Stimulated activated CD4-positive, alpha-beta T cell treated with anti-CD3 and anti-CD28 coated beads, TNF-alpha, amount 100 ng/mL, for 48 hours (primary cell): ENCODE data around the gene CGB7.
"Not testable (repeated sequence)": the region's sequence is repeated elsewhere in the genome, so short reads cannot be mapped to it uniquely, and the experiment has no call there.

Experiments used
- DNase-seq, 3 donors: peaks; one replicate each; pipeline ENCODE4 v3.0.0-alpha.2; 2020; ENCODE audit warnings: low read depth in 3 of 3

Gene CGB7

GRCh38 chr19:49057636-49058234, at the start of gene CGB7:
Gene CGB7, minus strand, starts transcription at chr19:49057749. Its CDS starts 2,374 bp downstream, at chr19:49055375.
- DNase-seq: peak in 2 of 3 donors; percentile 33 to 36

DNA sequence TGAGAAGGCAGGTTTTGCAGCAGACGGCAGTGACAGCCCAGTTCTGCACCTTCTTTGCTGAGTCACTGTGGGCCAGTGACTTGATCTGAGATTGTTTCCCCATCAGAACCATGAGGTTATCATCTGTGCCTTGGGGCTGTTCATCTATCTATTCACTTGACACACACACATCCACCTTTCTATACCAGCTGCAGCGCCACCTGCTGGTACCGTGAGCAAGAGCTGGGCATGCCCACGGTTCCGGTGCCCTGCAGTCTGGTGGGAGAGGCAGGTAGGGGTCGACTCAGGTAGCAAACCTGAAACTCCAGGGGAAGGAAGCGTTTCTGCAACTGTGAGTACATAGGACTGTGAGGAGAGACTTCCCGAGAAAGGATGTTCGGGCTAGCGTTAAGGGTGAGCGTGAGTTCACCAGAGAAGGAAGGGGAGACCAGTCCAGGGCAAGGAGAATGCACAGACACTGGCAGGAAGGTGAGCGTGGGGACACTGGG, 49.1 kb upstream of the CGB7 start:
- peak; percentile 35 to 59 (median 43) for DNase-seq

- DNase-seq: no peak
Observed at GRCh38 chr19:49104229-49104864, 46.8 kb upstream of the CGB7 start.

GRCh38 chr19:49103331-49104085, 46.0 kb upstream of the CGB7 start:
- DNase-seq: no peak

DNA sequence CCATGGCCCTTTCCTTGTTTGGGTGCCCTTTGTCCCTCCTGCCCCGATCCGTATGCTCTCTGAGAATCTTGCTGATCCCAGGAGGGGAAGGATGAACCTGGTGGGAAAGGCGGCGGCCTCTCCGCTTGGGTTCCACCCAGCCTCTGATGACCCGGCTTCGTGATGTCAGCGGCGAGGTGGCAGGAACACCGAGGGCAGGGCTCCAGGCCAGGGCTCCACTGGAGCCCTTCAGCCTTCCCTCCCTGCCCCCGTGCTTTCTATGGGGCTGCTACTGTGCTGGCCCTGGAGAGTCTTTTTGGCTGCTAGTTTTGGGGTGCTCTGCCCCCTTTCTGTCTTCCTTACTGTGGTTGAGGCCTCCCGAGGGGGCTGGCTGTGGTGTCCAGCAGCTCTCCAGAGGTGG, 44.8 kb upstream of the CGB7 start:
- no peak for DNase-seq

GRCh38 chr19:49101160-49101559, 43.6 kb upstream of the CGB7 start:
- no peak for DNase-seq

DNA sequence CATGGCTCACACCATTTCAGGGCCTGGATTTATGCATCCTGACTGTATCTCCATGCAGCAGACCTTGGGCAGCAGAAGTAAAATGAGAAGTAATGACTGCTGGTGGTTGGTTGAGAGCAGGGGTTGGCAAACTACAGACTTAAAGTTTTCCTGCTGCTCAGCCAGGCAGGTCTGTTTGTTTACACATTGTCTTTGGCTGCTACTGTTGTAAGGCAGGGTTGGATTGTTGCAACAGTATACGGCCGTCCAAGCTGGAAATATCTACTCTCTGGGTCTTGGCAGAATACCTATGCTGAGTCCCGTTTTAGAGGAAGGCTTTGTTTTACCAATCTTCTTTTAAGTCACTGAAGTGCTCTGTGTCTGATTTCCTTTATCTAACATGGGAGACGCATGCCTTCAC, 41.2 kb upstream of the CGB7 start:
- no peak for DNase-seq

- peak; percentile 40 to 54 (median 44) for DNase-seq
Observed at GRCh38 chr19:49097453-49098288, 40.1 kb upstream of the CGB7 start.

GRCh38 chr19:49094505-49095482, 37.2 kb upstream of the CGB7 start:
- no peak for DNase-seq

- no peak for DNase-seq
Observed at GRCh38 chr19:49092686-49093085, 35.1 kb upstream of the CGB7 start.

GRCh38 chr19:49091391-49092038, 34.0 kb upstream of the CGB7 start:
- DNase-seq: no peak

GRCh38 chr19:49086296-49086695, 28.7 kb upstream of the CGB7 start:
- DNase-seq: no peak

DNA sequence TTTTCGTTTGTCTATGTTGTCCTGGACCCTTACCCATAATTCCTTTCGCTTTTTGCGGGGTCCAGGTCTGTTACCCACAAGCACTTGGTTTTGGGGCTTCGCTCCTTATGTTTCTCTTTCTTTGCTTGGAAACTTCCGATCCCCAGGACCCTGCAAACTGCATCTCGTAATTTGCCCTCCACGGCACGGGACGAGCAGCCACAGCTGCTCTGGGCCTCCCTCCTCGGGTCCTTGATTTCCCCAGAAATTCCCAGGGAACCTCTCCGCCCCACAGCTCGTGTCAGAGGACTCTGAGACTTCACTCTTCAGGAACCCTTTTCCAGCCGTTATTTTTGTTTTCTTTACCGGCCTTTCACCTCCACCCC, 28.3 kb upstream of the CGB7 start:
- no peak for DNase-seq

GRCh38 chr19:49085020-49085867, 27.7 kb upstream of the CGB7 start, which contains the start of gene SNRNP70:
Gene SNRNP70, plus strand, starts transcription at chr19:49085451. Its CDS starts 964 bp downstream, at chr19:49086415.
- peak; percentile 97 to 99 (median 98) for DNase-seq

DNA sequence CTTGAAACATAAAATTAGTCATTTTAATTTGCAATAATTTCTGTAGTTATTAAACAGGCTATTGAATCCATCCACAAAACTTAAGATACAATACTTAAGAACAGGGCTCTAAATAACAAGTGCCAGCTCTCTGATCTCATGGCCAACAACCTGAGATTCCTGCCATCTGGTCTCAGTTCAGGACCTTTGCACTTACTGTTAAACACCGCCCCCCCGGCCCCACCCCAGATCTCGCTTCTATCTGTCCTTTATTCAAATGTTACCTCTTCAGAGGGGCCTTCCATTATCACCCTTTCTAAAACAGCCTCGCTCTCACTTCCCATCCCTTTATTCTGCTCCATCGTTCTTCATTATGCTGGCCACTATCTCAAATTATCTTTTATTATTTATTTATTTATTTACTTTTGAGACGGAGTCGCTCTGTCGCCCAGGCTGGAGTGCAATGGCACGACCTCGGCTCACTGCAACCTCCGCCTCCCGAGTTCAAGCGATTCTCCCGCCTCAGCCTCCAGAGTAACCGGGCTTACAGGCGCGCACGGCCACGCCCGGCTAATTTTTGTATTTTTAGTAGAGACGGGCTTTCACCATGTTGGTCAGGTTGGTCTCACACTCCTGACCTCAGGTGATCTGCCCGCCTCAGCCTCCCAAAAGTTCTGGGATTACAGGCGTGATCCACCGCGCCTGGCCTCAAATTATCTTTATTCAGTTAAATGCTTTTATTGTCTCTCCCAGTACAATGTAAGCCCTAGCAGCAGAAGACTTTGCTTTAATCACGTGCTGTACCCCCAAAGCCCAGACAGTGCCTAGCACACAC, 26.9 kb upstream of the CGB7 start:
- no peak for DNase-seq

- DNase-seq: no peak
Observed at GRCh38 chr19:49081273-49081672, 23.7 kb upstream of the CGB7 start.

GRCh38 chr19:49080392-49080791, 22.8 kb upstream of the CGB7 start:
- no peak for DNase-seq

- DNase-seq: not testable (repeated sequence)
Observed at GRCh38 chr19:49074869-49075268, 17.3 kb upstream of the CGB7 start.
